RWPE1 (cell line): ENCODE results near the gene PCCA.

Experiments
- CTCF ChIA-PET: fragments of 350-600 bp; sonication (Branson Sonifier 250); formaldehyde crosslinking; extraction: SDS; loops from one replicate; lab custom pipeline; 2021; lab: Yijun Ruan, JAX
- POLR2A ChIA-PET: fragments of 400-600 bp; formaldehyde crosslinking; extraction: SDS; loops from one replicate; lab custom pipeline; 2020; ENCODE audit warnings: antibody characterized with exemption; ENCODE audit not compliant: low non-redundant PET; lab: Yijun Ruan, JAX
- DNase-seq: peaks from one replicate; pipeline ENCODE4 v3.0.0; 2012; ENCODE audit warnings: low spot score
- H3K27ac ChIP-seq: fragments of 450-650 bp; 2 replicates; pipeline ENCODE4 v1.5.1; 2017
- TF ChIP-seq, protein P1 (sequence below): fragments of 450-650 bp; conservative IDR thresholded peaks from 2 replicates; pipeline ENCODE4 v1.5.1; 2017; ENCODE audit warnings: low read depth, mild to moderate bottlenecking

PCCA gene

DNA sequence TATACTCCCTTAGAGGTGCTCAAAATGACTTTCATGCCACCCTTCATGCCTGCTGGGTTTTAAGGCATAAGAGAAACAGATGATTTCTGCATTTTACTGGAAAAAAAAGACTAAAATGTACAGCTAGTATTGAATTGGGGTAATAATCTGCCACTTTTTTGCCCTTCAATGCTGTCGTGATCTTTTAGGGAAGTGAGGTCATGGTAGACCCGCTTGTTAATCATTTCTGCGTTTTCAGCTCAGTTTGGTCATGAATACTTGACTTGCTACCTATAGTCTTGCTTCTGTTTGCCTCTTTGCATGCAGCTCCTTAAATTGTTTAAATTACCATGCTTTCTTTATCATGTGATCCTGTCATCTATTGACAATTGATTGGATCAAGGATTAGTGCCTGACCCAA is 90.4 kb downstream of the PCCA start:
- TF ChIP-seq, protein P1, sequence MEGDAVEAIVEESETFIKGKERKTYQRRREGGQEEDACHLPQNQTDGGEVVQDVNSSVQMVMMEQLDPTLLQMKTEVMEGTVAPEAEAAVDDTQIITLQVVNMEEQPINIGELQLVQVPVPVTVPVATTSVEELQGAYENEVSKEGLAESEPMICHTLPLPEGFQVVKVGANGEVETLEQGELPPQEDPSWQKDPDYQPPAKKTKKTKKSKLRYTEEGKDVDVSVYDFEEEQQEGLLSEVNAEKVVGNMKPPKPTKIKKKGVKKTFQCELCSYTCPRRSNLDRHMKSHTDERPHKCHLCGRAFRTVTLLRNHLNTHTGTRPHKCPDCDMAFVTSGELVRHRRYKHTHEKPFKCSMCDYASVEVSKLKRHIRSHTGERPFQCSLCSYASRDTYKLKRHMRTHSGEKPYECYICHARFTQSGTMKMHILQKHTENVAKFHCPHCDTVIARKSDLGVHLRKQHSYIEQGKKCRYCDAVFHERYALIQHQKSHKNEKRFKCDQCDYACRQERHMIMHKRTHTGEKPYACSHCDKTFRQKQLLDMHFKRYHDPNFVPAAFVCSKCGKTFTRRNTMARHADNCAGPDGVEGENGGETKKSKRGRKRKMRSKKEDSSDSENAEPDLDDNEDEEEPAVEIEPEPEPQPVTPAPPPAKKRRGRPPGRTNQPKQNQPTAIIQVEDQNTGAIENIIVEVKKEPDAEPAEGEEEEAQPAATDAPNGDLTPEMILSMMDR = no peak
- ChIA-PET CTCF (no interaction called here), POLR2A (no interaction called here)
- DNase-seq = no peak
- no peak overlapping the region for H3K27ac ChIP-seq

DNA sequence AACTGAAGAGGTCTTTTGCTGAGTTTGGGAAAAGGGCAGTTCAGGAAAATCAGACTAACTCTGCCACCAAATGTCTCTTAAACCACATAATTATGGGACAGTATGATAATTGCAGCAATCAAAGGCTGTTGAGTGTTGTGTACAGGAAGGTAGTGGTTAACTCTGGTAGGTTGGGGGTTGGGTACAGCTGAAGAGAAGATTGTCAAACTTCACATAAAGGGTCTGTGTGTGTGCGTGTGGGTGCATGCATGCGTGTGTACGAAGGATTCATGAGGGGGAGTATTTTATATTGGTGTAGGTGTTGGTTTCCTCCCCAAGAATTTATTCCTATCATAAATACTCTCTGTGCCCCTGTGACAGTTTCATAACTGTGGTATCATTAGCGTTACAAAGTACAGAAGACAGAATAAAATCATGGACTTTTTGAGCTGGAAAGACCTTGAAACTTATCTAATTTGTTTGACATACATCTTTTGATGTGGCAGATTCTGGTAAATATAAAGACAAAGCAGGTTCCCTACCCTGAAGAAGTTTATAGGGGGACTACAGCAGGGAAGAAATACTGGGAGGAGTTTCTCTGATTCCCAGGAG is 94.1 kb downstream of the PCCA start:
- DNase-seq = no peak
- ChIA-PET POLR2A (no interaction called here), CTCF (no interaction called here)
- no peak overlapping the region for H3K27ac ChIP-seq
- TF ChIP-seq, protein P1 = no peak

DNA sequence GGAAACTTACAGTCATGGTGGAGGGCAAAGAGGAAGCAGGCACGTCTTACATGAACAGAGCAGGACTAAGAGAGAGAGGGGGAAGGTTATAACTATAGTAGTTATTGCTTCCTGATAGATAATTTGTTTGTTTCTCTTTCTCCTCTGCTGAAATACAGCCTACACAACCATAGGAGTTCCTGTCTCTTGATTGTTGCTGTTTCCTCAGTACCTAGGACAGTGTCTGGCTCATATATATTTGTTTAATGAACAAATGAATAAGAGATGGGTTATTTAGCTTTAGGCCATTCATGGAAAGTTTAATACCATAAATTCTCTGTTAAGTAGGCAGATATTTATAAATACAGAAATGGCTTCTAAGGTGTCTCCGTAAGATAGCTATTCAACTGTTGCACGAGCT is 95.2 kb downstream of the PCCA start:
- POLR2A ChIA-PET = no interaction called here
- CTCF ChIA-PET = interaction anchor here (0.5 to 0.7 kb wide), 2 partner anchors 51 to 692 kb away, joined by 3 read pairs; no protein-coding TSS in a partner anchor
- TF ChIP-seq, protein P1 = no peak
- no peak overlapping the region for H3K27ac ChIP-seq
- DNase-seq = no peak

DNA sequence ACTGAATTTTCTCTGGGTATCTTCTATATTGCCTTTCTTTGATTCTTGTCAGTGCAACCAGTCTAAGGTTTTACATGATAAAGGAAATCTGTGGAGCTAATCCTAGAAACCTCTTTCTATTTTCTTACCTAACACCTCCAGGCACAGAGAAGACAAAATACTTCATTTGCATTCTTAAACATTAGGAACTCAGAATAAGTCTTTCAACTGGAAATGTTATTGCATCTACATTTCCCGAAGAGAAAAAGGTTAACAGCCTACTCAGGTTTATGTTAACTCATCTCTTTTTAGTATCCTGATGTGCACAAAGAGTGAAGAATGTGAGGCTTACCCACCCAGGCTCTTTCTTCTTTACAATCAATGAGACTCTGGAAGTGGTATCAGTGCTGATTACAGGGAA is 106.7 kb downstream of the PCCA start:
- POLR2A ChIA-PET = no interaction called here

DNA sequence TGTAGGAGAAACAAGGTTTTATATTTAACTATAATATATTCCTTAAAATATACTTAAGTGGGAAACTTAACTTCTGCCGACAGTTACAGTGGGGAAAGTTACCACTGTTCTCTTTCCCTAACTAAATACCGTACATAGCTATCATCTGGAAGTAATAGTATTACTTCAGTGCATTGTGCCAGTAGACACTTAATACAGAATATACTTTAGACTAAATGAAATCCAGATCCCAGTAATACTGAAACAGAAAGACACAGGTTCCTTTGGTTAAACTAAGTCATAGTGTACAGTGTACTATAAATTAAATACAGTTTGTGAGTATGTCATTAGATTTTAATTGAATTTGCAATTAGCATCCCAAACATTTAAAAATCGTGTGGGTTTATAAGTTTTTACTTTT is 107.5 kb downstream of the PCCA start:
- no peak for DNase-seq
- H3K27ac ChIP-seq = no peak overlapping the region
- CTCF ChIA-PET = no interaction called here
- TF ChIP-seq, protein P1 = no peak
- POLR2A ChIA-PET = no interaction called here

More for the DNA sequence above, 106.7 kb downstream of the PCCA start:
- CTCF ChIA-PET = no interaction called here
- no peak for DNase-seq
- no peak overlapping the region for H3K27ac ChIP-seq
- TF ChIP-seq, protein P1 = no peak

DNA sequence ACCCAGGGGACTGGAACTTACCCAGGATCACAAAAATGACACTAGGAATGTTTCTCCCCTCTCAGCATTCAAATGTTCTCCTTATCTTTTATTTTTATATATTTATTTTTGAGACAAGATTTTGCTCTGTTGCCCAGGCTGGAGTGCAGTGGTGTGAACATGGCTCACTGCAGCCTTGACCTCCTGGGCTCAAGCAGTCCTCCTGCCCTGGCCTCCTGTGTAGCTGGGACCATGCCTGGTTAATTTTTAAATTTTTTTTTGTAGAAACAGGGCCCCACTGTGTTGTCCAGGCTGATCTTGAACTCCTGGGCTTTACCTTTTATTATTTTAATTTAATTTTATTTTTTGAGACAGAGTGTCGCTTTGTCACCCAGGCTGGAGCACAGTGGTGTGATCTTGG is 108.2 kb downstream of the PCCA start:
- H3K27ac ChIP-seq = no peak overlapping the region
- no peak for DNase-seq
- TF ChIP-seq, protein P1 = no peak
- CTCF ChIA-PET = no interaction called here
- POLR2A ChIA-PET = no interaction called here
